ENCODE data around the gene COL24A1. TPM values are rescaled to one million over a fixed set of nuclear protein-coding genes. Genes with fewer than 3 reads are reported as not detected.

The COL24A1 gene
- total and polyA plus RNA-seq, 10 donors: 0.06 to 1.1 (median 0.55) TPM

GRCh38 chr1:86064899-86065298, 91.7 kb downstream of the COL24A1 start:
- H3K4me3 ChIP-seq: no peak overlapping the region
- intact Hi-C loops (cut with DNase I; ENCODE audit: low total_unique reads): no loop called here
- no peaks in the 10 kb centered on the region for H3K9me3 ChIP-seq
- TF ChIP-seq POLR2AphosphoS5 (IDR thresholded peaks at IDR 0.05) (no peak), CTCF (IDR thresholded peaks at IDR 0.05 in 8 of 11, conservative IDR thresholded peaks at IDR 0.05 in 3 of 11) (no peak), POLR2A (IDR thresholded peaks at IDR 0.05) (no peak)
- H3K36me3 ChIP-seq: no peaks in the 10 kb centered on the region
- WGBS, 5 donors: 61 to 88% (median 81%) methylated on average over 1 of the region's 1 CpG
- H3K27me3 ChIP-seq (replicated peaks in 1 of 7): no peaks in the 10 kb centered on the region
- DNase-seq: no peak
- H3K27ac ChIP-seq: no peak overlapping the region
- no peaks in the 10 kb centered on the region for H3K4me1 ChIP-seq

GRCh38 chr1:86063721-86064120, 92.9 kb downstream of the COL24A1 start:
- no peak for TF ChIP-seq POLR2AphosphoS5 (IDR thresholded peaks at IDR 0.05)
- TF ChIP-seq POLR2A (IDR thresholded peaks at IDR 0.05): no peak
- TF ChIP-seq CTCF (IDR thresholded peaks at IDR 0.05 in 8 of 11, conservative IDR thresholded peaks at IDR 0.05 in 3 of 11): no peak
- Histone ChIP-seq H3K9me3 (no peaks in the 10 kb centered on the region), H3K27ac (no peak overlapping the region), H3K4me3 (no peak overlapping the region), H3K27me3 (replicated peaks in 1 of 7) (no peaks in the 10 kb centered on the region), H3K36me3 (no peaks in the 10 kb centered on the region), H3K4me1 (no peaks in the 10 kb centered on the region)
- 62 to 82% (median 71%) methylated on average over 1 of the region's 1 CpG for WGBS, 5 donors
- DNase-seq: no peak
- intact Hi-C loops (cut with DNase I; ENCODE audit: low total_unique reads): no loop called here

- intact Hi-C loops (cut with DNase I; ENCODE audit: low total_unique reads): no loop called here
- Histone ChIP-seq H3K27me3 (replicated peaks in 1 of 7) (no peaks in the 10 kb centered on the region), H3K9me3 (no peaks in the 10 kb centered on the region), H3K4me1 (no peaks in the 10 kb centered on the region), H3K36me3 (no peaks in the 10 kb centered on the region), H3K27ac (no peak overlapping the region), H3K4me3 (no peak overlapping the region)
- TF ChIP-seq CTCF (IDR thresholded peaks at IDR 0.05 in 8 of 11, conservative IDR thresholded peaks at IDR 0.05 in 3 of 11) (no peak), POLR2AphosphoS5 (IDR thresholded peaks at IDR 0.05) (no peak), POLR2A (IDR thresholded peaks at IDR 0.05) (no peak)
- DNase-seq: no peak
- WGBS, 5 donors: 65 to 79% (median 69%) methylated on average over 3 of the region's 3 CpGs
These were observed 94.1 kb downstream of the COL24A1 start for GRCh38 chr1:86062453-86062852.

GRCh38 chr1:86061551-86061990, 95.0 kb downstream of the COL24A1 start:
- no peaks in the 10 kb centered on the region for H3K4me1 ChIP-seq
- TF ChIP-seq POLR2AphosphoS5 (IDR thresholded peaks at IDR 0.05): no peak
- TF ChIP-seq CTCF (IDR thresholded peaks at IDR 0.05 in 8 of 11, conservative IDR thresholded peaks at IDR 0.05 in 3 of 11): no peak
- TF ChIP-seq POLR2A (IDR thresholded peaks at IDR 0.05): no peak
- 35 to 58% (median 50%) methylated on average over 2 of the region's 2 CpGs for WGBS, 5 donors

More at GRCh38 chr1:86061551-86061990, 95.0 kb downstream of the COL24A1 start:
- H3K27me3 ChIP-seq (replicated peaks in 1 of 7): no peaks in the 10 kb centered on the region
- no peak overlapping the region for H3K4me3 ChIP-seq
- H3K27ac ChIP-seq: no peak overlapping the region
- H3K9me3 ChIP-seq: no peaks in the 10 kb centered on the region
- H3K36me3 ChIP-seq: no peaks in the 10 kb centered on the region
- intact Hi-C loops (cut with DNase I; ENCODE audit: low total_unique reads): no loop called here
- no peak for DNase-seq
